Measurements from ENCODE around the gene PXT1. TPM values are rescaled to one million over a fixed set of nuclear protein-coding genes. Genes with fewer than 3 reads are reported as not detected.

The PXT1 gene
- total and polyA plus RNA-seq, 2 experiments from 2014 or later = not detected

DNA sequence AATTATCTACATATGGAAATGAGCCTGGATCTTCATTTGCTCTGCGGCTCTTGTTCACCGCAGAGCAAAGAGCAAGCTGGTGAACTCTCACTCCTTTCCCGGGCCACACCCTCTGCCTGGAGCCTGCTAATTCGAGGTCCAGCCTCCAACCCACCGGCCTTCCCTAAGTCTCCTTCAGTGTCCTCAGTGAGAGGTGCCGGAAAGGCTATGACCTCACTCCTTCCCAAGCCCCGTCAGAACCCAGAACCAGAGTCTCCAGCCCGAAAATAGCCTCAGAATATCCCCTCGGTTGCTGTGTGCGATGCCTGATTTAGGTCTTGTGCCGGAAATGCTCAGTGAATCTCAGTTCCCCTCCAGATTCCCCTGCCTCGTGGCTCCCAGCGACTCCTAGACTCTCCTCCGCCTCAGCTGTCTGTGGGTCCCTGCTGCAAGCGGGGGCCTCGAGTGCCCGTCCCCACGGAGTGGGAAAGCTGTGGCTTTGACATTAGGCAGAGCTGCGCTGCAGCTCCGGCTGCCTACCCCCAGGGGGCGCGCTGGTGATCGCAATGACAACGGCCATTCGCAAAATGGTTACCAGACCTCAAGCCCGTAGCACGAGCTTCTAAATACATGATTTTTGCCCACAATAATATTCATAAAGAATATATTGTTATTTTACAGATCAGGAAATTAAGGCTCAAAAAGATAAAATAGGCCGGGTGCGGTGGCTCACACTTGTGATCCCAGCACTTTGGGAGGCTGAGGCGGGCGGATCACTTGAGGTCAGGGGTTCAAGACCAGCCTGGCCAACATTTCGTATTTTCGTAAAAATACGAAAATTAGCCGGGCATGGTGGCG is 101.8 kb downstream of the PXT1 start:
- Histone ChIP-seq H3K36me3 (replicated peaks; ENCODE audit: insufficient read depth, low read depth) (no peaks in the 10 kb centered on the region), H3K27ac (peak overlapping the region; percentile 82), H3K27me3 (no peaks in the 10 kb centered on the region), H3K9me3 (ENCODE audit: low read depth) (no peaks in the 10 kb centered on the region), H3K4me2 (peak overlapping the region; percentile 73), H3K4me1 (ENCODE audit: insufficient read depth) (peaks cover 8% of the 10 kb centered on the region), H4K20me1 (ENCODE audit: insufficient read depth, poor library complexity, severe bottlenecking) (no peaks in the 10 kb centered on the region), H3K79me2 (no peaks in the 10 kb centered on the region), H3K4me3 (no peak overlapping the region), H2AFZ (peak overlapping the region; percentile 81), H3K9me2 (replicated peaks; ENCODE audit: insufficient read depth) (no peaks in the 10 kb centered on the region)
- TF ChIP-seq, protein P1, sequence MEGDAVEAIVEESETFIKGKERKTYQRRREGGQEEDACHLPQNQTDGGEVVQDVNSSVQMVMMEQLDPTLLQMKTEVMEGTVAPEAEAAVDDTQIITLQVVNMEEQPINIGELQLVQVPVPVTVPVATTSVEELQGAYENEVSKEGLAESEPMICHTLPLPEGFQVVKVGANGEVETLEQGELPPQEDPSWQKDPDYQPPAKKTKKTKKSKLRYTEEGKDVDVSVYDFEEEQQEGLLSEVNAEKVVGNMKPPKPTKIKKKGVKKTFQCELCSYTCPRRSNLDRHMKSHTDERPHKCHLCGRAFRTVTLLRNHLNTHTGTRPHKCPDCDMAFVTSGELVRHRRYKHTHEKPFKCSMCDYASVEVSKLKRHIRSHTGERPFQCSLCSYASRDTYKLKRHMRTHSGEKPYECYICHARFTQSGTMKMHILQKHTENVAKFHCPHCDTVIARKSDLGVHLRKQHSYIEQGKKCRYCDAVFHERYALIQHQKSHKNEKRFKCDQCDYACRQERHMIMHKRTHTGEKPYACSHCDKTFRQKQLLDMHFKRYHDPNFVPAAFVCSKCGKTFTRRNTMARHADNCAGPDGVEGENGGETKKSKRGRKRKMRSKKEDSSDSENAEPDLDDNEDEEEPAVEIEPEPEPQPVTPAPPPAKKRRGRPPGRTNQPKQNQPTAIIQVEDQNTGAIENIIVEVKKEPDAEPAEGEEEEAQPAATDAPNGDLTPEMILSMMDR (IDR thresholded peaks at IDR 0.05; ENCODE audit: poor library complexity) = peak; percentile 96
- no peak for TF ChIP-seq EZH2phosphoT487 (IDR thresholded peaks at IDR 0.05; ENCODE audit: low read depth, severe bottlenecking, unreplicated experiment)
- 25% methylated on average over 36 of the region's 36 CpGs for WGBS (ENCODE audit: low lambda C conversion rate, missing lambda C conversion rate)
- peak; percentile 81 for DNase-seq (ENCODE audit: low spot score)

Small RNA genes within 50 kb of the gene (small RNA-seq; reads per million reads assigned to genes)
- gene RN7SL502P = not detected

Other genes with a start within 250 kb of the PXT1 start
- 31.4 and 33.7 TPM in 2 replicates for gene BRPF3, start 246.1 kb downstream of the PXT1 start, total RNA-seq
- gene BRPF3, start 246.1 kb downstream of the PXT1 start, polyA plus RNA-seq = 25.5 and 25.9 TPM in 2 replicates
- gene PNPLA1, start 172.8 kb downstream of the PXT1 start, total RNA-seq = 0.57 TPM in 1 of 2 replicates, not detected in the other
- gene PNPLA1, start 172.8 kb downstream of the PXT1 start, polyA plus RNA-seq = 0.48 and 0.64 TPM in 2 replicates
- 27.6 and 29.1 TPM in 2 replicates for gene BNIP5, start 106.0 kb downstream of the PXT1 start, total RNA-seq
- gene BNIP5, start 106.0 kb downstream of the PXT1 start, polyA plus RNA-seq = 28.1 and 29.2 TPM in 2 replicates
- 0.88 and 1.2 TPM in 2 replicates for gene ETV7, start 55.2 kb downstream of the PXT1 start, total RNA-seq
- gene ETV7, start 55.2 kb downstream of the PXT1 start, polyA plus RNA-seq = 0.60 and 1.2 TPM in 2 replicates
- 54.3 and 56.3 TPM in 2 replicates for gene KCTD20, start 146 bp upstream of the PXT1 start, total RNA-seq
- 21.4 and 27.4 TPM in 2 replicates for gene KCTD20, start 146 bp upstream of the PXT1 start, polyA plus RNA-seq
- gene STK38, start 104.6 kb upstream of the PXT1 start, total RNA-seq = 37.9 and 39.1 TPM in 2 replicates
- 27.7 and 30.5 TPM in 2 replicates for gene STK38, start 104.6 kb upstream of the PXT1 start, polyA plus RNA-seq
- 115 and 135 TPM in 2 replicates for gene SRSF3, start 151.5 kb upstream of the PXT1 start, total RNA-seq
- 190 and 192 TPM in 2 replicates for gene SRSF3, start 151.5 kb upstream of the PXT1 start, polyA plus RNA-seq
- gene CDKN1A, start 235.9 kb upstream of the PXT1 start, total RNA-seq = 246 TPM in 2 replicates
- gene CDKN1A, start 235.9 kb upstream of the PXT1 start, polyA plus RNA-seq = 318 and 344 TPM in 2 replicates